GM19023 (cell line): ENCODE measurements around the gene MEMO1.
"Not testable (repeated sequence)": the region's sequence is repeated elsewhere in the genome, so short reads cannot be mapped to it uniquely, and the experiment has no call there.

Experiments used
- ATAC-seq: cut with Tn5 transposase; IDR thresholded peaks from one replicate; pipeline ENCODE4 v1.9.1; 2021; ENCODE audit warnings: mild to moderate bottlenecking, moderate library complexity; ENCODE audit not compliant: unreplicated experiment

Gene MEMO1

DNA sequence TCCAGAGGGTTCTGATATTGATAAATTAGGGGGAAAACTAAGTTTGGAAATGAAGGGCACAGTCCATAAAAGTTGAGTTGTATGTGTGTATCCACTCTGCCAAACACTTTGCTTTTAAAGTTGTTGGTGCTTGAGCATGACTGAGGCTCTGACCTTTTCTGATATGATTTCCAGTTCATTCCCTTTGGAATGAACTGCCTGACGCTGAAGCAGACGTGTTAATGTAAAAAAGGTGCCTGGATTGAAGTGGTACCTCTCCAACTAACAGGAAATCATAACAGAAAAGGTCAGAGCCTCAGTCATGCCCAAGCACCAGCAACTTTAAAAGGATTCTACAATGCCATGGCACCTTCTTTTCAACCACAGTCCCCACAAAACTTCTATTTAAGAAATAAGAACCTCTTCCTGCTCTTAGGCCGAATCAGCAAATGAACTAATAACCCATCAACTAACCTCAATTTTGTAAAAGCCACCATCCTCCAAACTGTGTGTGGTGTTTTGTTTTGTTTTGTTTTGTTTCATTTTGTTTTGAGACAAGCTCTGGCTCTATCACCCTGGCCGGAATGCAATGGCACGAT is 52.6 kb downstream of the MEMO1 start:
- no peak for ATAC-seq

DNA sequence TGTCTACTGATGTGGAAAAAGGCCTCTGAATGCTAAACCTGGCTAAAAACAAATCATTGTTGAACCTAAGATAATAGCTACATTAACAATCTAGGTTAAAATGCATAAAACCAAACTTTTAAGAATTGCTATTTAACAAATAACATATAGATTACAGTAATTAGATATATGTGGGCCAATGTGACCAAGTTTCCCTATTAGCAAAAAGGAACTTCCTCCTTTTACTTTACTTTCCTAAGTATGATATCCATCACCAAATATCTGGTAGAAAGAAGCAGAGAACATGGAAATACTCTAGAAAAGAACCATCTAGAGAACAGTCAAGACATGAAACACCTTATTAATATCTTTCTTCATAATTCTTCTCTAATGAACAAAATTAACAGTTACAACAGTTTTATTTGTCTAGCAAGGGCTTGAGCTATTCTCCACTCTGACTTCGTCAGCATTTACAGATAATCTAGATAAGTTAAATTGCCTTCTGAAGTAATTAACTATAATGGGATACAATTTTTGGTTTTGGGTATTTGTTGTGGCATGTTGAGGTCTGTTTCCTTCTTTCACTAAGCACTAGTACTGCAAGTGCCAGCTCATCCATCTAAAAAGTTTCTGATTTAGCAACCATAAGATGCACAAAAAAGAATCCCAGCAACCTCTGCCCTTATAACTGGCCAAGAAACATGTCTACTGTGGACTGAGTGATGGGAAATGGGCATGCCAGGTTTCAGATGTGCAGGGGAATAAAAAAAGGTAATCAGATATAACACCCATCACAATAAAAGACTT is 53.3 kb downstream of the MEMO1 start:
- ATAC-seq: no peak

DNA sequence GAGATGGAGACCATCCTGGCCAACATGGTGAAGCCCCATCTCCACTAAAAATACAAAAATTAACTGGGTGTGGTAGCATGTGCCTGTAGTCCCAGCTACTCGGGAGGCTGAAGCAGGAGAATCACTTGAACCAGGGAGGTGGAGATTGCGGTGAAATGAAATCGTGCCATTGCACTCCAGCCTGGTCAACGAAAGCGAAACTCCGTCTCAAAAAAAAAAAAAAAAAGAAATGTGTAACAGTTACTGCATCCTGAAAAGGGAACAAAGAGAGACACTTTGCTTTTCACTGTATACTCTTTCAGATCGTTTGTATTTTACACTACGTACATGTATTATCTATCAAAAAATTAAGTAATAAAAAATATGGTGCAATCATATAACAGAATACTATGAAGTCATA is 53.9 kb downstream of the MEMO1 start:
- ATAC-seq: not testable (repeated sequence)

GRCh38 chr2:31956312-31956711 is 54.5 kb downstream of the MEMO1 start:
- ATAC-seq: no peak

DNA sequence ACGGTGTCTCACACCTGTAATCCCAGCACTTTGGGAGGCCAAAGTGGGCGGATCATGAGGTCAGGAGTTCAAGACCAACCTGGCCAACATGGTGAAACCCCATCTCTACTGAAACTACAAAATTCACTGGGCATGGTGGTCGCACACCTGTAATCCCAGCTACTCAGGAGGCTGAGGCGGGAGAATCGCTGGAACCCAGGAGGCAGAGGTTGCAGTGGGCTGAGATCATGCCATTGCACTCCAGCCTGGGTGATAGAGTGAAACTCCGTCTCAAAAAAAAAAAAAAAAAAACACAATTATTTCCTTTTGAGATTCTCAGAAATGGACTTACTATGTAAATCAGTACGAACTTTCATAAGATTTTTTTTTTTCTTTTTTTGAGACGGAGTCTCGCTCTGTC is 57.7 kb downstream of the MEMO1 start:
- not testable (repeated sequence) for ATAC-seq

GRCh38 chr2:31950946-31951562 is 59.8 kb downstream of the MEMO1 start:
- no peak for ATAC-seq

DNA sequence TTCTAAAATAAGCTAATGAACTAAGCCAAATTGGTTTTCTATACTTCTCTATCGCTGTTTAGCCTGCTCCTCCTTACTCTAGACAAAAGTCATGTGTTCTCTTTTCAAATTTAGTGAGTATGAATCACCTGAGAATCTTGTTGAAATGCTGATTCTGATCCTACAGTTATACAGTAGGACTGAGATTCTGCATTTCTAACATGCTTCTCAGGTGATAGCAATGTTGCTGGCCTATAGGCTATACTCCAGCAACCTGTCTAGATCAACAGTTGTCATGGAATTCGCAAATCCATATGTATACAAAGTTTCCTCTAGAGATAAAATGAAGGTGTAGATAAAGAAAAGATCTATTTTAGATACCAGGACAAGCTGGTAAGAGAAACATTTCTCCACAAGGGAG is 62.9 kb downstream of the MEMO1 start:
- no peak for ATAC-seq

DNA sequence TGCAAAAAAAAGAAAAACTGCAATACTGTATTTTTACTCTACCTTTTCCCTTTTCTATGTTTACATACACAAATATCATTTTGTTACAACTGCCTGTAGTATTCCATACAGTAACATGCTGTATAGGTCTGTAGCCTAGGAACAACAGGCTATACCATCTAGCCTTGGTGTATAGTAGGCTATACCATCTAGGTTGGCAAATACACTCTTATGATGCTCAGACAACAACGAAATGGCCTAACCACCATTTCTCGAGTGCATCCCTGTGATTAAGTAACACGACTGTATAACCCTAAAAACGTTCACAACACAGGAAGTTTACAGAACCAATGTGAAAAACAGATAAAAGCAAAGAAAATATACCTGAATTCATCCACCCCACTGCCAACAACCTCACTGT is 64.0 kb downstream of the MEMO1 start:
- ATAC-seq: no peak

DNA sequence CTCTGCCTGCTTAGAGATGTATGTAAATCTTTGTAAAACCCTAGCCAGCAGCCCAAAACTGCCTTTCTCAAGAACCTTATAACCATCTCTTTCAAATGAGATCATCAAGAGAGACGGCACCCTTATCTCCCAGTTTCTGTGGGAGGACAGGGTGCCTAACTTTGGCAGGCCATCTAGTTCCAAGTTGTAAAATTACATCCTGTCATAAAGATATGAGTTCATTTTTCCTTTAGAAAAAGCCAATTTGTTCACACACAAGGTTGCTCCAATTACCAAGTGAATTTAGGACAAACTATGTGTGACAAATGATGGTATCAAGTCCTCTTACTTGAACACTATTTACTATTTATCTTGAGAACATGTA is 65.3 kb downstream of the MEMO1 start:
- no peak for ATAC-seq

GRCh38 chr2:31944828-31945571 is 65.8 kb downstream of the MEMO1 start:
- ATAC-seq: no peak

DNA sequence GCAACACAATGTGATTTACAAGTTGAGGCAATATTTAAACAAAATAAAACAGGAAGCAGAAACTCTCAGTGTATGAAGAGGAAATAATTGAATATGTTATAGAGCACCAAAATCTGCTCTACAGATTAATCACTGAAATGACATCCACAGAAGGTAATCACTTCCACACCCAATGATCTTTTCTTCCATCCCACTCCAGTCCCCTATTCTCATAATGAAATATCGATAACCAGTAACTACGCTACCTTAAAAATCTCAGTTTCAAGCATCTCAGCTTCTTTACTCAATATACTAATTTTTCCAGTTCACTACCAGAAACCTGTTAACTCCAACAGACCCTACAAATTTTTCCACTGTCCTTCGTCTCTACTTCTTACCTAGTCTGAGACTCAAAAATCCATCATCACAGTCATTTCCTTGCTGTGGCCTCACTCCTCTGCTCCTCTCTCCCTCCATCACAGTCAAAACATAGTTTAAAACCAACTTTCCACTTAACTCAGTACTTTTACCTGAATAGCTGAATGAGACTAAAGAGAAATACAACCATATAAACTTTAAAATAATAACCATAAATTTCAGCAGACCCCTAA is 67.1 kb downstream of the MEMO1 start:
- ATAC-seq: no peak

DNA sequence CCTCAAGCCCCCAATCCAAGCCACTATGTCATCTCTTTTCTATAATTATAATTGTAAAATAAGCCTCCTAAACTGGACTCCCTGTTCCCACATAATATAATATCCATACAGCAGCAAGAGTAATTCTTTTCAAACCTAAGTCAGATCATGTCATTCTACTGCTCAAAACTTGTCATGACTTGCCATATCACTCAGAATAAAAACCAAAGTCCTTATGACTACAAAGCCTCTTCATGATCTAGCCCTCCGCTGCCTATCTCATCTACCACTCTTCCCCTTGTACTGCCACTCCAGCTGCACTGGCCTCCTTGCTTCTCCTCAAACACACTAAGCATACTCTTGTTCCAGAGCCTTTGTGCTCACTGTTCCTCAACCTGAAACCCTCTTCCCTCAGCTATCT is 69.9 kb downstream of the MEMO1 start:
- no peak for ATAC-seq

- no peak for ATAC-seq
Measured at GRCh38 chr2:31937741-31938140, 73.1 kb downstream of the MEMO1 start.

- no peak for ATAC-seq
Measured at GRCh38 chr2:31935370-31935769, 75.4 kb downstream of the MEMO1 start.

- ATAC-seq: no peak
Measured at GRCh38 chr2:31933066-31933465, 77.7 kb downstream of the MEMO1 start.

GRCh38 chr2:31932589-31932988 is 78.2 kb downstream of the MEMO1 start:
- no peak for ATAC-seq

GRCh38 chr2:31931916-31932315 is 78.9 kb downstream of the MEMO1 start:
- no peak for ATAC-seq

- ATAC-seq: no peak
Measured at GRCh38 chr2:31925517-31925916, 85.3 kb downstream of the MEMO1 start.

DNA sequence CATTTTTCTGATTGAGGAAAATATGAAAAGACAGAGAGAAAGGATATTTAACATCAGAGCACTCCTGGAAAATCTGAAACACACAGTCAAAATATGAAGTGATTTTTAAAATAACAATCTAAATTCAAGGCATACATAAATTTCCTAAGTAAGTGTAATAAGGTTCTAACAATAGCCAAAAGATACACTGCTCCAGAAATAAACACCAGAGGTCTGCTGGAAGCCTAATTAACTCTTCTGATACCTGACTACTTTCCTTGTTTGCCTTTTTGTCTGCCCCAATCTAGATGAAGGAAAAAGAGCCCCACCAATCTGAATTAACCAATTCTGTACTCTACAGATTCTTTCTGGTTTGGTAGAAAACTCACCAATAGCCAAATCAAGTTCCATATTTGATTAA is 87.1 kb downstream of the MEMO1 start:
- no peak for ATAC-seq

DNA sequence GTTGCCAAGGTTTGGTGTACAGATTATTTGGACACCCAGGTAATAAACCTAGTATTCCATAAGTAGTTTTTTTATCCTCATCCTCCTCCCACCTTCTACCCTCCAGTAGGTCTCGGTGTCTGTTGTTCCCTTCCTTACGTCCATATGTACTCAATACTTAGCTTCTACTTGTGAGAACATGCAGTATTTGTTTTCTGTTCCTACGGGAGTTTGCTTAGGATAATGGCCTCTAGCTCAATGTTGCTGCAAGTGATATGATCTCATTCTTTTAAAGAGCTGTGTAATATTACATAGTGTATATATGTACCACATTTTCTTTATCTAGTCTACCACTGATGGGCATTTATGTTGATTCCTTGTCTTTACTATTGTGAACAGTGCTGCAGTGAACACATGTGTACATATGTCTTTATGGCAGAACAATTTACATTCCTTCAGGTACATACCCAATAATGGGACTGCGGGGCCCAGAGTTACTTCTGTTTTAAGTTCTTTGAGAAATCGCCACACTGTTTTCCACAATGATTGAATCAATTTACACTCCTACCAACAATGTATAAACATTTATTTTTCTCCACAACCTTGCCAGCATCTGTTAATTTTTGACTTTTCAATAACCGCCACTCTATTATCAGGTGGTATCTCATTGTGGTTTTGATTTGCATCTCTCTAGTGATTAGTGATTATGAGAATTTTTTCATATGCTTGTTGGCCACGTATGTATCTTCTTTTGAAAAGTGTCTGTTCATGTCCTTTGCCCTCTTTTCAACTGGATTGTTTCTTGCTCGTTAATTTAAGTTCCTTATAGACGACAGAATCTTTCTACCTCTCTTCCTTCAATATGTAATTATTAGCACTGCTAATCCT is 88.0 kb downstream of the MEMO1 start:
- no peak for ATAC-seq
